GM21723 (cell line): ENCODE measurements around the gene ABI2.
A peak's percentile ranks its signal among the peaks of the same experiment; 100 is the strongest.
"Not testable (repeated sequence)": the region's sequence is repeated elsewhere in the genome, so short reads cannot be mapped to it uniquely, and the experiment has no call there.

Experiments used
- ATAC-seq: cut with Tn5 transposase; IDR thresholded peaks from one replicate; pipeline ENCODE4 v1.9.1; 2021; ENCODE audit warnings: mild to moderate bottlenecking, moderate library complexity; ENCODE audit not compliant: unreplicated experiment

ABI2 gene

GRCh38 chr2:203327901-203328759, at the start of gene ABI2:
Gene ABI2, plus strand, starts transcription at chr2:203328394. Its CDS starts 121 bp downstream, at chr2:203328515.
- peak; percentile 64 for ATAC-seq

GRCh38 chr2:203279288-203279687, 48.9 kb upstream of the ABI2 start:
- ATAC-seq, result no peak

GRCh38 chr2:203280428-203281064, 47.6 kb upstream of the ABI2 start:
- no peak for ATAC-seq

GRCh38 chr2:203282101-203282500, 46.1 kb upstream of the ABI2 start:
- no peak for ATAC-seq

- no peak for ATAC-seq
Observed at GRCh38 chr2:203286532-203286931, 41.7 kb upstream of the ABI2 start.

GRCh38 chr2:203301667-203302066, 26.5 kb upstream of the ABI2 start:
- ATAC-seq, result no peak

DNA sequence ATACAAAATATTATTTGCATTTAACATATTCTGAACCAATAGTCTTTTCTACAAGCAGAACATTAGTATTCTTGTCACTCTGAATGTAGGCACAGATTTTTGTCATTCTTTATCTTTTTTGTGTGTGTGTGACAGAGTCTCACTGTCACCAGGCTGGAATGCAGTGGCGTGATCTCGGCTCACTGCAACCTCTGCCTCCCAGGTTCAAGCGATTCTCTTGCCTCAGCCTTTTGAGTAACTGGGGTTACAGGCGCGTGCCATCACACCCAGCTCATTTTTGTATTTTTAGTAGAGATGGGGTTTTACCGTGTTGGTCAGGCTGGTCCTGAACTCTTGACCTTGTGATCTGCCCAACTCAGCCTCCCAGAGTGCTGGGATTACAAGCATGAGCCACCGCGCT, 25.6 kb upstream of the ABI2 start:
- not testable (repeated sequence) for ATAC-seq

- ATAC-seq, result no peak
Observed at GRCh38 chr2:203310688-203311436, 17.3 kb upstream of the ABI2 start.

GRCh38 chr2:203326356-203326755, 1.8 kb upstream of the ABI2 start:
- ATAC-seq, result no peak

- peak; percentile 14 for ATAC-seq
Observed at GRCh38 chr2:203327582-203327900, 653 bp upstream of the ABI2 start.

DNA sequence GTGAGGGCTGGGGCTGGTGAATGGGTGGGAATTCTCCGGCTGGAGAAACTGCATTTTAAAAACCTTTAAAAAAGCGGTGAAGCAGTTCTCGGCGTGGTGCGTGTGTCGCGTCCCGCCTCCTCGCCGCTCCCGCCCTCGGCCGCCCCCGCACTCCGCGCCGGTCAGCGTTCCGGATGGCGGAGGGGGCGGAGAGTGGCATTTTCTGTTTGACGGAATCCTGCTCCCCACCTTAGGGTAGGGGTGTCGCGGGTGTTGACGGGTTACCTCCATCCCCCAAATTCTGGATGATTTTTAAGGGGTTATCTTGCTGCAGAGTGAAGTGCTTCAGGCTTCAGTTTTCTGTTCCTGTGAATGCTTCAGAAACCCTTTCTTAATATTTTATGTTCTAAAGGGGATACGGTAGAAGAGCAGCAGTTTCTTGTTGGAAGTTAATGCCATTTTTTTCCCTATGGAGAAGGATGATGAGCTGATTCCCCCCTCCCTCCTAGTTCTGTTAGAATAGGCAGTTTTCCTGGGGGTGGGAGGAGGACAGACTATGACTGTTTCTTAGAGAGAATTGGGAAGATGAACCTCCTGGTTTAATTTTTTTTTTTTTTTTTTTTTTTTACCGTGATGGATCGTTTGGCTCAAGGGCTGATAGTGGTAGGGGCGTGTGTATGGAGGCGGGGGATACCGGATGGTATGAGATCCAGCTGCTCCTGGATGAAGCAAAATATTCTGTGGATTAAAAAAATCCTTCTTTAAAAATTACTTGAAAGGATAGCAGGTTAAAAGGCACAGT, 756 bp downstream of the ABI2 start:
- ATAC-seq, result peak; percentile 71

- ATAC-seq, result no peak
Observed at GRCh38 chr2:203330434-203330833, 2.2 kb downstream of the ABI2 start.

- no peak for ATAC-seq
Observed at GRCh38 chr2:203338322-203338721, 10.1 kb downstream of the ABI2 start.

DNA sequence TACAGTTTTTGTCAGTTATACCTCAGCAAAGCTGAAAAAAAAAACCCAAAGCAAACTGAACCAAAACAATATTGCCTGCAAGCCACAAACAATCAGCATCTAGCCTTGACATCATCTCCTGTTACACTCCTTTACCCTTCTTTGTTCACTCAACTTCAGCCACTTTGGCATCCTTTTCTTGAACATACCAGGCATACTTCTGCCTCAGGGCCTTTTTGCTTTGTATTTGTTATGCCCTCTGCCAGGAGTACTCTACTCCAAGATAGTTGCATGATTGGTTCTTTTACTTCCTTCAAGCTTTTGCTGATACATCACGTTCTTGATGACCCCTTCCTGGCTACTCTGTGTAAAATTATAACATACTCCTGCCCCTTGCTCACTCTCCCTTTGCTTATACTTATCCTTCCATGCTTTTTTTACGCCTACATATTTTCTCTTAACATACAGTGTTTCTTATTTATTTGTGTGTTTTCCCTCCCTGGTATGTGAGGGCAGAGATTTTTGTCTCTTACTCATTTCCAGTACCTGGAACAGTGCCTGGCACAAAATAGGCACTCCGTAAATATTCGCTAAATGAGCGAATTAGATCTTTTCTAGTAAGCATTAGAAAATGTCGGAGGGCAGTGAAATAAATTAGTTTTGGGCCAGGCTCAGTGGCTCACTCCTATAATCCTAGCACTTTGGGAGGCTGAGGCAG, 12.7 kb downstream of the ABI2 start:
- no peak for ATAC-seq

- ATAC-seq, result no peak
Observed at GRCh38 chr2:203341741-203342310, 13.6 kb downstream of the ABI2 start.

- ATAC-seq, result not testable (repeated sequence)
Observed at GRCh38 chr2:203342374-203342773, 14.2 kb downstream of the ABI2 start.

- ATAC-seq, result no peak
Observed at GRCh38 chr2:203344667-203345066, 16.5 kb downstream of the ABI2 start.

- ATAC-seq, result no peak
Observed at GRCh38 chr2:203346612-203347011, 18.4 kb downstream of the ABI2 start.

DNA sequence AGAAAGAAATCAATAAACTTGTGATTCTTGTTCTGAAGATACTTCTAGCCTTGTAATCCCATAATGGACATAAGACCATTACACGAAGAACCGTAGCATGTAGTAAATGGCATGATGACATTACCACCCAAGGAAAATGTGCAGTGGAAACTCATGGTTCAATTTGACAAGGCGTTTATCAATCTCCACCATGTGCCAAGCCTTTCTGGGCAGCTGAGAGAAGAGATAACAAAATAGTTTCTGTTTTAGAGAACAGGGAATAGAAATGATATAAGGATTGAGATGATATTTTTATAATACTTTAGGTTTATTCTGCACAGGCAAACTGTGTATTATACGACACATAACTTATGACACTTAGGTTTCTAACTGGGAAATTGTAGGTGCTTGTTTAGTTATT, 19.2 kb downstream of the ABI2 start:
- no peak for ATAC-seq
